Fibroblast of skin of right quadriceps (primary cell): ENCODE data around the gene NRTN.

ENCODE experiments used
- DNase-seq: peaks from one replicate; pipeline ENCODE4 v3.0.0-alpha.2; 2013

The NRTN gene

DNA sequence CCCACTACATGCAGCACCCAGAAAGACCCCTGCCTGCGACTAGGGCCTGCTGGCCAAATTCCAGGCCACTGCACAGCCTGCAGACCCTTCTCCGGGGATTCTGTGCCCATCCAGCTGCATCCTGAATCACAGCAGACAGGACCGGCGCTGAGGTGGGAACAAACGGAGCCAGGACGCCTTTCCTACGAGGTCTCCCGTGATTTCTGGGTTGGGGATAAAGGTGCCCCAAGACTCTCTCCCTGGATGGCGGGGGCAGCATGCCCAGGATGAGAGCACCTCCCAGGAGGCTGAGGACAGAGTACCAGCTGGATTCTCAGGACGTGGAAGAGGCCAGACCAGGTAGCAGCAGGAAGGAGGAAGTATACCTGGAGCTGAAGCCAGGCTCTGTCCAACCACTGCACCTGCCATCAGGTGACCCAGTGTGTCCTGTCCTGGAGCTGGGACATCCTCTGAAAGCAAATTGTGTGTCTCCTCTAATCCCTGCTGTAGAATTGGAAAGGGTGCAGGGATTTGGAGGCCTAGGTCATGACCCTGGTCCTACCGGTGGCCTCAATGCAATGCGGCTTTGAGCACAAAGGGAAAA, 68.8 kb downstream of the NRTN start:
- no peak for DNase-seq

DNA sequence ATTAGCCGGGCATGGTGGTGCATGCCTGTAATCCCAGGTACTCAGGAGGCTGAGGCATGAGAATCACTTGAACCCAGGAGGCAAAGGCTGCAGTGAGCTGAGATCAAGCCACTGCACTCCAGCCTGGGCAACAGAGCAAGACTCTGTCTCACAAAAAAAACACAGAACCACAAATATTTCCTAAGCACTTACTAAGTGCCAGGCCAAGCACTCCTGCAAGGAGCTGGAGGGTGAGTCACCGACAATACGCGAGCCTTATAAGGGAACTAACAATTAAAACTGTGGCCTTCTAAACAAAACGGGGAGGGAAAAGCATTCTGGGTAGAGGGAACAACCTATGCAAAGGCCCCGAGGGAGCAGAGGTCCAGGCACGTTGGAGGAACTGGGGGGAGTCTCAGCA, 69.6 kb downstream of the NRTN start:
- DNase-seq: peak; percentile 60

DNA sequence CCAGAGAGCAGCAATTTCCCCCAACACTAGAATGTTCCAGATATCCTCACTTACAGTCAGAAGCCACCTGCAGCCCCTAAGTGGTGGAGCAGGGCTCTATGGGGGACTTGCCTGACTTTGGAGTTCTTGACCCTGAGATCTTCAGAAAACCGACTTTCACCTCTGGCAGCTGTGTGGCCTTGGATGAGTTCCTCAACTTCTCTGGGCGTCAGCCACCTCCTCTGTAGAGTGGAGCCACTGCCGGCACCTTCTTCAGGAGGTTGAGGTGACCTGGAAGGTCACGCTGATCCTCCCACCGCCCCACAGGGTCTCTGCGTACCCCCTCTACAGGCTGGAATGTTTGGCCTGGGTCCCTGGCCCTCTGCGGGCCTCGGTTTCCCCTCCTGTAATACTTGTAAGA, 72.6 kb downstream of the NRTN start:
- DNase-seq: no peak

DNA sequence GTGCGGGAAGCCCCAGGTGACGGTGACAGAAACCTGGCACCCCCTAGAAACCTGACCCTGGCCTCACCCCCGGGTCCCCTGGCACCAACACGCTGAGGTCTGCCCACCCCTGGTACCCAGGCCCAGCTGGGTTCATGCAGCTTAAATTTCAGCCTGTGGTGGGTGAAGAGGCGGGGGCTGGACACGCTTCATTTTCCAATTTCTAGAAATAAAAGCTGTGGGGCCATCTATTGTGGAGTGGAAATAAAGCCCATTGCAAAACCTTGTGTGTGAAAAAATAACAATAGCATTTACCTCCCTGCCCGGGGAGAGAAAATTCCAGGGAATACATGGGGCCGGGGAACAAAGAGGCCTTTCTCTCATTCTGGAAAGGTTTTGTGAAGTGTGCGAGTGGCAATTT, 73.0 kb downstream of the NRTN start:
- DNase-seq: no peak
